Tracheal epithelial cell (primary cell): Measurements from ENCODE around the gene MRPL30. TPM values are rescaled to one million over a fixed set of nuclear protein-coding genes. Genes with fewer than 3 reads are reported as not detected.

Experiments
- total RNA-seq: library from RNA; depleted of rRNA; stranded (reverse); fragments of >200 nt; gene quantifications from 2 replicates; pipeline ENCODE4 v1.2.1, GENCODE V29; 2014

The MRPL30 gene
- total RNA-seq = 34.5 and 37.1 TPM in 2 replicates

DNA sequence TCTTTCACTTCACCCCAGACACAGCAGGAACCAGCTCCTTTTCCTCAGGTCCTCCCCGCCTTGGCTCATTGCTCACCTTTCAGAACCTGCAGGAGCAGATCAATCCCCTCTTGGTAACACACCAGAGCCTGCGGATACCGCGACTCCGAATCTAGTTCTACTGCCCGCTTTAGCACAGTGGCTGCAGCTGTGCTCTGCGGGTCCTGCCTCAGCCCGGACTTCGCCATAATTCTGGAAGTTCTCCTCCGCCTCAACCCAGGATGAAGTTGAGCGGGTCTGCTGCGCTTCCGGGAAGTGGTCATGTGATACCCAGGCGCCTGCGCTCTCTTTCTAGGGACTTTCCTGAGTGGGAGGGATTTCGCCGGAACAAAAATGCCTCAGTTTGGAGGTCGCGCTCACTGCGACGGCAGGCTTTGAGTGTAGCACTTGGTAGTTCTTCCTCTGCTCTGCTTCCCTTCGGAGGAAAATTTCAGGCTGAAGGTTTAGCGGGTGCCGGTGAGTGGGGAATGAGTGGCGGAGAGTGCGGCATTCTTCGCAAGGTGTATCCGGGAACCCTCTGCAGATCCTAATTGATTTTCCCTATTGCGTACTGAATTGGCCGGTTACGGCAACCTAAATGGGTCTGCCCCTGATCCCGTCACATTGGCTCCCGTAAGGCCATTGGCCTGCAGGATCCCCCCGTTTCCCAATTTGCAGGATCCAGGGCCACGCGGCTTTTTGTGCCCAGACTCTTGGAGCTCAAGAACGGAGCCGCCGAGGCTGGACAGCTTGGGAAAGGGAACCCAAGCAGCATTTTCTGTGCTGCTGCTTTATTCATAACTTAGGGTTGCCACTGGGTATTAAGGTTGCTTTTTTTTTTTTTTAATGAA, at the start of gene MRPL30, which contains the start of gene MITD1:
Gene MRPL30 (plus strand): TSS at position 430 of the 869 bp plus-strand sequence. CDS start 5,020 bp downstream, outside the sequence.
Gene MITD1 (minus strand): TSS at position 304 of the 869 bp plus-strand sequence. CDS start 77 bp downstream, at position 227.

DNA sequence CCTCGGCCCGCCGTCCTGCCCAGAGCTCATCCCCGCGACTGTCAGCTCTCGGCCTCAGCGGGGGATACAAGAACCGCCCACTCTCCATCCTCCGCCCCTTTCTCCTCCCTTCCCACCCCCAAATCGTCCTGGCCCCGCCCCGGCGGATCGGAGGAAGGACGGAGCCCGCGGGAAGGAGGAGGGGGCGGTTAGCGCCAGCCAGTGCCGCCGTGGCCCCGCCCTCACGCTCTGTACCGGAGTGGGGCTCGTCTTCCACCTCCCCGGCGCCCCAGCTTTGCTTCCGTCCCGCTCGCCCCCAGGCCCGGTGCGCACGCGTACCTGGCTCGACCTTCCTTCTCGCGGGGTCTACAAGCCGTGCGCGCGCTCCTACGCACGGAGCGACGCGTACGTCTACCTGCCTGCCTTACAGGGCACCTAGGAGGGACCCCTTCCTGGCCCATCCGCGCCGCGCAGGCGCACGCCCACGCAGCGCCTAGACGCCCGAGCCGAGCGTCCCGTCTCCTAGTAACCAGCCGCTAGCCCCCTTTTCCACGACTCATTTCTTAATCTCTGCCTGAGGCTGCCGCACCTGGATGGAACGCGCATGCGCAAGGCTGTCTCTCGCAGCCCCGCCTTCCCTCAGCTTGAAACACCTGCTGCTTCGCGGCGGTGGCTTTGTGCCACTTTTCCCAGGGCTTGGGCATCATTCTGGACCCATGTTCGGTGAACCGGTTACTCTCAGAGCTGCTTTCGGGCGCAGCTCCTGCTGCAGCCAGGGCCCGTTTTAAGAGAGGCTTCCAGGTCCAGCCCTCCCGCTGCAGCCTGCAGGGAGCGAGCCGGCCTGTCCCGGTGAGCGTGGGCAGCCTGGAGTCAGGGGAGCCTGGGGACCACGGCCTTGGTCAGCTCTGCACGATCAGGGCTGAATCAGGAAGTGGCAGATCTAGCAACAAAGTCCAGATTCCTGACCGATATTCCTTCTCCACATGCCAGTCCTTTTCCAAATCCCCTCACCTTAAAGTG, 39.6 kb upstream of the MRPL30 start, which contains the start of gene C2orf15:
Gene C2orf15 (plus strand): TSS at position 598 of the 999 bp plus-strand sequence. CDS start 8,852 bp downstream, outside the sequence.

DNA sequence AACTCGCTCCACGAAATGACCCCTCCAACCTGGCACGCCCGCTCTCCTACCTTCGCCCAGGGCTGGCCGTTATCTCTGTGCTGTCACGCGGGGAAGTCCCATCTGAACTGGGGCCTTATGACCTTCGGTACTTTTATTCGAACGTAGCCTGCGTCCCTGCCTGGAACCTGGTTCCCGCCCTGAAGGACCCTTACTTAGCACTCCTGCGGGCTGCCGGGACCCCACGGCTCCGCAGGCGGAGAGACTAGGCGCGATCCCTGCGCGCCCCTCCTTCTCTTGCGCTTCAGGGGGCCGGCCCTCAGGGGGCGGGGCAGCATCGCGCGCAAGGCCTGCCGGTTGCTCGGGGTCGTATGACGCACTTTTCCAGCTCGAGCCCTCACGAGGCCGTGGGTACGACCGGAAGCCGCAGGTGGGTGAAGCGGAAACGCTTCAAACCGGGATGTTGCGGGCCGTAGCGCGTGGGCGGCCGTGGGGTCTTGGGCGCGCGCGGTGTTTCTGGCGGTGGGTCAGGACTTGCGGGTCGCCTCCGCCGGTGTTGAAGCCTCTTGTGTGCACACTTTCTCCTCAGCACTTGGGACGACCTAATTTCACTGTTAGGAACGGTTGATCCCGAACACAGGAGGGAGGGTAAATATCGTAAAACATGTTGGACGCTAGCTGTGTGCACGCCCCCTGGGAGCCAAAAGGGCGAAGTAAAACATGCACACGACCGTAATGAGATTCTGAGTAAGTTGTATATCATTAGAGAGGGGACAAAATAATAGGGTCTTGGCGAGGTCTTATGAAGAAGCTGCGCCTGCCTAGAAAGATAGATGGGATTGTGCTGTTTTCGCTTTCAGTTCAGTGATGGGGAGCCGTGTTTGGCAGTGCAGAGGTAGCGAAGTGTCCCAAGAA, 26.1 kb upstream of the MRPL30 start, which contains the start of the genes LIPT1 and TSGA10:
Gene LIPT1 (plus strand): TSS at position 325 of the 894 bp plus-strand sequence. CDS start 6,991 bp downstream, outside the sequence.
Gene TSGA10 (minus strand): TSS at position 300 of the 894 bp plus-strand sequence. CDS start 45,503 bp downstream, outside the sequence.

Other genes with a start within 250 kb of the MRPL30 start
- 0.48 and 1.1 TPM in 2 replicates for gene CRACDL, start 245.0 kb upstream of the MRPL30 start, total RNA-seq
- 1.7 TPM in 1 of 2 replicates, not detected in the other for gene C2orf15, start 39.5 kb upstream of the MRPL30 start, total RNA-seq
- gene TSGA10, start 26.2 kb upstream of the MRPL30 start, total RNA-seq = 2.8 and 3.6 TPM in 2 replicates
- 2.4 and 3.6 TPM in 2 replicates for gene LIPT1, start 26.2 kb upstream of the MRPL30 start, total RNA-seq
- 13.2 and 24.6 TPM in 2 replicates for gene MITD1, start 126 bp upstream of the MRPL30 start, total RNA-seq
- not detected in 2 replicates for gene LYG2, start 74.5 kb downstream of the MRPL30 start, total RNA-seq
- not detected in 2 replicates for gene LYG1, start 120.0 kb downstream of the MRPL30 start, total RNA-seq
- 70.8 and 94.2 TPM in 2 replicates for gene TXNDC9, start 155.1 kb downstream of the MRPL30 start, total RNA-seq
- gene EIF5B, start 156.2 kb downstream of the MRPL30 start, total RNA-seq = 22.8 and 32.0 TPM in 2 replicates